GM12801 (cell line): ENCODE results near the gene HKDC1.
A peak's percentile ranks its signal among the peaks of the same experiment; 100 is the strongest.

ENCODE experiments used
- TF ChIP-seq, protein P1 (sequence below): IDR thresholded peaks from one replicate; pipeline ENCODE4 v1.5.1; 2011; ENCODE audit warnings: control low read depth; ENCODE audit not compliant: insufficient read length; ENCODE audit errors: extremely low read depth

Gene HKDC1

DNA sequence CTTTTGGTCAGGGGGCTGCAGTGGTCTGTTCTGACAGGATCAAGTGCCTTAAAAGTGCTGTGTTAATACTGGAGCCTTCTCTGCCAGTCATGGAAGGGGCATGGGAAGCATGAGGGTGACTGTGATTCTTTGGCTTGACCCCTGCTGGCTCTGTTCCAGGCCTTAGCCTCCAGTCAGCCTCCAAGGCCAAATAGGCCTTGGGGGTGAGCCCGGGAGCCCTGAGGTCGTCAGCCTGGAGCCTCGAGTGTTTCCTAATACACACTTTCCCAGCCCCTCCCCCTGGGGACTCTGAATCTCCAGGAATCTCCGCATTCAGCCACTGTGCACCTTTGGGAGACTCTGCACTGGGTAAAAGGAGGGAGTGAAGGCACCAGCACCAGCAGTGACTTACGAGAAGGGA lies 10.0 kb downstream of the HKDC1 start:
- TF ChIP-seq, protein P1, sequence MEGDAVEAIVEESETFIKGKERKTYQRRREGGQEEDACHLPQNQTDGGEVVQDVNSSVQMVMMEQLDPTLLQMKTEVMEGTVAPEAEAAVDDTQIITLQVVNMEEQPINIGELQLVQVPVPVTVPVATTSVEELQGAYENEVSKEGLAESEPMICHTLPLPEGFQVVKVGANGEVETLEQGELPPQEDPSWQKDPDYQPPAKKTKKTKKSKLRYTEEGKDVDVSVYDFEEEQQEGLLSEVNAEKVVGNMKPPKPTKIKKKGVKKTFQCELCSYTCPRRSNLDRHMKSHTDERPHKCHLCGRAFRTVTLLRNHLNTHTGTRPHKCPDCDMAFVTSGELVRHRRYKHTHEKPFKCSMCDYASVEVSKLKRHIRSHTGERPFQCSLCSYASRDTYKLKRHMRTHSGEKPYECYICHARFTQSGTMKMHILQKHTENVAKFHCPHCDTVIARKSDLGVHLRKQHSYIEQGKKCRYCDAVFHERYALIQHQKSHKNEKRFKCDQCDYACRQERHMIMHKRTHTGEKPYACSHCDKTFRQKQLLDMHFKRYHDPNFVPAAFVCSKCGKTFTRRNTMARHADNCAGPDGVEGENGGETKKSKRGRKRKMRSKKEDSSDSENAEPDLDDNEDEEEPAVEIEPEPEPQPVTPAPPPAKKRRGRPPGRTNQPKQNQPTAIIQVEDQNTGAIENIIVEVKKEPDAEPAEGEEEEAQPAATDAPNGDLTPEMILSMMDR = no peak

GRCh38 chr10:69232252-69232651 lies 12.1 kb downstream of the HKDC1 start:
- TF ChIP-seq, protein P1 = no peak

- TF ChIP-seq, protein P1 = no peak
Measured at GRCh38 chr10:69232736-69233480, 12.8 kb downstream of the HKDC1 start.

DNA sequence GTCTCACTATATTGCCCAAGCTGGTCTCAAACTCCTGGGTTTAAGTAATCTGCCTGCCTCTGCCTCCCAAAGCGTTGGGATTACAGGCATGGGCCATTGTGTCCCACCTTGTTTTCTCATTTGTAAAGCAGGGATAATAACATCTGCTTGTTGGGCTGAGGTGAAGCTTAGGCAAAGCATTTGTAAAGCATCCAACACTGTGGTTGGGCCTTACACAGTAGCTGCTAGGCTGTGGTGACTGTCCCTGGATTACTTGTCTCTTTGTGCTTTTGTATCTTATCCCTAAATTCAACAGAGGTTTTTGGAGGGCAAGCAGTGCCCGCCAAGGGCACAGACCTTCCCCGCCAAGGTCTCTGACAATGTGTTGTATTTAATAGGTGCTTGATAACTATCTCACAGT lies 14.3 kb downstream of the HKDC1 start:
- TF ChIP-seq, protein P1 = no peak

DNA sequence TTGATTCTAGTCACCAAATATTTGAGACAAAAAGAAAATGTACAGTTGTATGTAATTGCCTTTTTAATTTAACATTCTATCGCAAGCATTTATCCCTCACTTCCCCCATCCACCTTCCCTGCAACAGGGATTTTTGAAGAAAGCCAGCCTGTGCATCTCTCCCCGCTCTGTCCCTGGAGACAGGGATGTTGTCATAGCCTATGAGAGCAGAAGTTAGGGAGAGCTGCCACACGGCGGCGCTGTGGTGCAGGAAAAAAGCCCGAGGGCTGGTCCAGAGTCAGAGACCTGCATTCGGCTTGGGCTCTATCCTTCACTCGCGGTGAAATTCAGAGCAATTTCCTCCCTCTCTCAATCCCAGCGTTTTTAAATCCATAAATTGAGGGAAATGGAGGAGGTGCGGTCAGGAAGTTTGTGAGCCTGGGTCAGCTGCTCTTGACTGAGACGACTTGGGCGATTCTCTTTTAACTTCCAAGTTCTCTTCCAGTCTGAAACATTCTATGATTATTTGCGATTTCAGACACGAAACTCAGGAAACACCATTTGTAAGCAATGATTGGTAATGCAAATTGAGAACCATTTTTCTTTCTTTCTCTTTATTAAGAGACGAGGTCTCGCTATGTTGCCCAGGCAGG lies 17.5 kb downstream of the HKDC1 start:
- TF ChIP-seq, protein P1 = peak; percentile 58

GRCh38 chr10:69239136-69239535 lies 19.0 kb downstream of the HKDC1 start:
- TF ChIP-seq, protein P1 = no peak

GRCh38 chr10:69239816-69240434 lies 19.8 kb downstream of the HKDC1 start:
- TF ChIP-seq, protein P1 = no peak
